Endothelial cell (in vitro differentiated cells): Measurements from ENCODE around the gene BRF1. TPM values are rescaled to one million over a fixed set of nuclear protein-coding genes. Genes with fewer than 3 reads are reported as not detected.

Experiments
- DNase-seq: peaks from one replicate; pipeline ENCODE4 v3.0.0; 2021; ENCODE audit warnings: low spot score
- H3K27ac Mint-ChIP-seq: one replicate; pipeline ENCODE4 v1.8.0; 2021; ENCODE audit warnings: mixed read lengths, inconsistent platforms; ENCODE audit not compliant: unreplicated experiment
- H3K27me3 Mint-ChIP-seq: one replicate; pipeline ENCODE4 v1.8.0; 2021; ENCODE audit warnings: mild to moderate bottlenecking, moderate library complexity, mixed read lengths, inconsistent platforms; ENCODE audit not compliant: unreplicated experiment
- H3K36me3 Mint-ChIP-seq: one replicate; pipeline ENCODE4 v1.8.0; 2021; ENCODE audit warnings: mild to moderate bottlenecking, low read depth, mixed read lengths, inconsistent platforms; ENCODE audit not compliant: unreplicated experiment
- H3K4me1 Mint-ChIP-seq: one replicate; pipeline ENCODE4 v1.8.0; 2021; ENCODE audit warnings: mild to moderate bottlenecking, mixed read lengths, inconsistent platforms; ENCODE audit not compliant: unreplicated experiment
- H3K4me3 Mint-ChIP-seq: one replicate; pipeline ENCODE4 v1.8.0; 2021; ENCODE audit warnings: mild to moderate bottlenecking, mixed read lengths, inconsistent platforms; ENCODE audit not compliant: unreplicated experiment
- H3K9me3 Mint-ChIP-seq: one replicate; pipeline ENCODE4 v1.8.0; 2021; ENCODE audit warnings: mixed read lengths, inconsistent platforms; ENCODE audit not compliant: unreplicated experiment
- CTCF ChIP-seq: fragments of 200-600 bp; sonication (generic); IDR thresholded peaks from one replicate; pipeline ENCODE4 v1.5.0; 2021; ENCODE audit warnings: antibody characterized with exemption; ENCODE audit not compliant: unreplicated experiment
- total RNA-seq: library from RNA; stranded (reverse); fragmentation: NEBNext Ultra II Directional; extraction: Animal tissue kit (Norgen Biotek cat#: 25700); gene quantifications from one replicate; pipeline ENCODE4 v1.2.1, GENCODE V29; 2021; ENCODE audit not compliant: unreplicated experiment

The BRF1 gene
- total RNA-seq, 1 donor from 2014 or later: 40.9 TPM

- no peak for DNase-seq
- Mint-ChIP-seq H3K27me3 (peaks cover 12% of the 10 kb centered on the region), H3K9me3 (no peaks in the 10 kb centered on the region), H3K27ac (no peak overlapping the region), H3K4me3 (no peak overlapping the region), H3K4me1 (no peaks in the 10 kb centered on the region), H3K36me3 (peaks cover 11% of the 10 kb centered on the region)
- TF ChIP-seq CTCF: no peak
Observed at GRCh38 chr14:105210266-105211025, 90.4 kb downstream of the BRF1 start.

- Mint-ChIP-seq H3K4me1 (no peaks in the 10 kb centered on the region), H3K9me3 (no peaks in the 10 kb centered on the region), H3K27me3 (peaks cover 7% of the 10 kb centered on the region), H3K4me3 (no peak overlapping the region), H3K36me3 (peaks cover 4% of the 10 kb centered on the region), H3K27ac (no peak overlapping the region)
- TF ChIP-seq CTCF: no peak
- DNase-seq: no peak
Observed at GRCh38 chr14:105209646-105210045, 91.2 kb downstream of the BRF1 start.

- Mint-ChIP-seq H3K4me1 (no peaks in the 10 kb centered on the region), H3K27ac (no peak overlapping the region), H3K4me3 (no peak overlapping the region), H3K36me3 (peaks cover 4% of the 10 kb centered on the region), H3K27me3 (peaks cover 7% of the 10 kb centered on the region), H3K9me3 (no peaks in the 10 kb centered on the region)
- TF ChIP-seq CTCF: no peak
- no peak for DNase-seq
Observed at GRCh38 chr14:105209091-105209490, 91.7 kb downstream of the BRF1 start.

- Mint-ChIP-seq H3K27me3 (peaks cover 7% of the 10 kb centered on the region), H3K36me3 (peaks cover 4% of the 10 kb centered on the region), H3K4me1 (no peaks in the 10 kb centered on the region), H3K27ac (no peak overlapping the region), H3K4me3 (no peak overlapping the region), H3K9me3 (no peaks in the 10 kb centered on the region)
- DNase-seq: no peak
- TF ChIP-seq CTCF: no peak
Observed at GRCh38 chr14:105208738-105209075, 92.1 kb downstream of the BRF1 start.

GRCh38 chr14:105207996-105208737 is 92.6 kb downstream of the BRF1 start:
- Mint-ChIP-seq H3K27ac (no peak overlapping the region), H3K27me3 (peaks cover 7% of the 10 kb centered on the region), H3K4me3 (no peak overlapping the region), H3K4me1 (no peaks in the 10 kb centered on the region), H3K36me3 (peaks cover 4% of the 10 kb centered on the region), H3K9me3 (no peaks in the 10 kb centered on the region)
- no peak for TF ChIP-seq CTCF
- DNase-seq: no peak
